Lung (tissue), 12 donors: Measurements from ENCODE around the gene SLC4A3. TPM values are rescaled to one million over a fixed set of nuclear protein-coding genes. Genes with fewer than 3 reads are reported as not detected.

ENCODE experiments used
- ATAC-seq: fragments of 200-7000 bp; cut with Tn5 transposase; one replicate; pipeline ENCODE4 v1.9.1; 2020; ENCODE audit warnings: moderate number of reproducible peaks; ENCODE audit not compliant: insufficient read depth, low FRiP score
- DNase-seq, 3 donors: peaks; one replicate each; pipeline ENCODE4 v3.0.0-alpha.2; 2013 to 2017
- H3K27ac ChIP-seq, 2 donors: one replicate each; pipeline ENCODE4 v1.5.1; 2013; ENCODE audit warnings: mild to moderate bottlenecking in 2 of 2, moderate library complexity in 2 of 2, control low read depth in 1 of 2, inconsistent platforms in 1 of 2, low read depth in 1 of 2, low read length in 1 of 2
- H3K27me3 ChIP-seq, 3 donors: one replicate each; pipeline ENCODE4 v1.5.1; 2013; ENCODE audit warnings: low read length in 2 of 3; ENCODE audit not compliant: control insufficient read depth in 3 of 3, insufficient read depth in 3 of 3
- H3K36me3 ChIP-seq, 4 donors: one replicate each; pipeline ENCODE4 v1.5.1; 2013; ENCODE audit warnings: low read length in 4 of 4, mild to moderate bottlenecking in 1 of 4, moderate library complexity in 1 of 4; ENCODE audit not compliant: control insufficient read depth in 4 of 4, insufficient read depth in 4 of 4
- H3K4me1 ChIP-seq, 5 donors: one replicate each; pipeline ENCODE4 v1.5.1; 2013; ENCODE audit warnings: low read length in 5 of 5, mild to moderate bottlenecking in 2 of 5, moderate library complexity in 1 of 5; ENCODE audit not compliant: control insufficient read depth in 5 of 5, insufficient read depth in 5 of 5
- H3K4me3 ChIP-seq: one replicate; pipeline ENCODE4 v1.5.1; 2013; ENCODE audit warnings: mild to moderate bottlenecking, control low read depth, moderate library complexity
- H3K9ac ChIP-seq, 2 donors: one replicate each; pipeline ENCODE4 v1.5.1; 2013; ENCODE audit warnings: low read length in 2 of 2, control low read depth in 1 of 2; ENCODE audit not compliant: insufficient read depth in 1 of 2
- H3K9me3 ChIP-seq, 4 donors: one replicate each; pipeline ENCODE4 v1.5.1; 2013; ENCODE audit warnings: low read length in 3 of 4, mild to moderate bottlenecking in 1 of 4, moderate library complexity in 1 of 4; ENCODE audit not compliant: control insufficient read depth in 4 of 4, insufficient read depth in 3 of 4
- CTCF ChIP-seq: IDR thresholded peaks from 2 replicates; pipeline ENCODE4 v1.5.1; 2012; ENCODE audit warnings: mild to moderate bottlenecking; ENCODE audit errors: control extremely low read depth, extremely low read depth
- WGBS, 2 donors: extraction: QIAGEN DNeasy Blood & Tissue Kit; methylation state at CpG; one replicate each; pipeline ENCODE4 v1.1.7; 2013; 5-methylcytosine and 5-hydroxymethylcytosine counted together
- polyA plus RNA-seq, 2 donors: library from polyadenylated mRNA; stranded (reverse); fragments of 200-250 nt; gene quantifications; one replicate each; pipeline ENCODE4 v1.2.1, GENCODE V29; 2013
- total RNA-seq, 2 donors: library from RNA; depleted of rRNA in 1 of 2; stranded (reverse); fragments of >200 nt in 1 of 2; gene quantifications; one replicate each; pipeline ENCODE4 v1.2.1, GENCODE V29; 2014 to 2021
- donor health status: control.
- donor health status: control.
- donor health status: Bipolar disorder and iron deficiency.
- donor health status: healthy.
- donor health status: DM: yes; HTN: yes; CAD: no.

Gene SLC4A3
- total and polyA plus RNA-seq, 4 donors = 0.59 to 3.2 (median 1.2) TPM

GRCh38 chr2:219636144-219636915, 8.9 kb downstream of the SLC4A3 start:
- Histone ChIP-seq H3K4me3 (no peak overlapping the region), H3K27ac (peak overlapping the region in 1 of 2 donors; percentile 29), H3K9me3 (peaks cover 0 to 2% (median 0%) of the 10 kb centered on the region in 4 donors), H3K9ac (no peak overlapping the region), H3K4me1 (no peaks in the 10 kb centered on the region), H3K27me3 (peaks cover 0 to 3% (median 0%) of the 10 kb centered on the region in 3 donors), H3K36me3 (peaks cover 0 to 9% (median 2%) of the 10 kb centered on the region in 4 donors)
- TF ChIP-seq CTCF = no peak
- ATAC-seq (no peak), DNase-seq (no peak)
- 87 to 89% methylated on average over 24 of the region's 24 CpGs for WGBS, 2 donors

GRCh38 chr2:219636941-219637841, 9.8 kb downstream of the SLC4A3 start:
- no peak for DNase-seq
- ATAC-seq = no peak
- TF ChIP-seq CTCF = no peak

GRCh38 chr2:219637842-219638185, 10.4 kb downstream of the SLC4A3 start:
- Histone ChIP-seq H3K4me3 (no peak overlapping the region), H3K36me3 (peaks cover 0 to 9% (median 3%) of the 10 kb centered on the region in 4 donors), H3K9ac (no peak overlapping the region), H3K27me3 (peaks cover 0 to 3% (median 0%) of the 10 kb centered on the region in 3 donors), H3K9me3 (peaks cover 0 to 2% (median 0%) of the 10 kb centered on the region in 4 donors), H3K27ac (peak overlapping the region in 1 of 2 donors; percentile 52), H3K4me1 (peaks cover 0 to 11% (median 0%) of the 10 kb centered on the region in 5 donors)
- WGBS, 2 donors = 86 to 92% methylated on average over 9 of the region's 9 CpGs
- DNase-seq = no peak
- no peak for ATAC-seq
- TF ChIP-seq CTCF = no peak

More at GRCh38 chr2:219636941-219637841, 9.8 kb downstream of the SLC4A3 start:
- H3K27ac ChIP-seq = peak overlapping the region in 1 of 2 donors; percentile 52
- WGBS, 2 donors = 72 to 86% methylated on average over 11 to 13 of the region's 13 CpGs
- H3K4me3 ChIP-seq = no peak overlapping the region
- peaks cover 0 to 9% (median 3%) of the 10 kb centered on the region in 4 donors for H3K36me3 ChIP-seq
- H3K9me3 ChIP-seq = peaks cover 0 to 2% (median 0%) of the 10 kb centered on the region in 4 donors
- no peak overlapping the region for H3K9ac ChIP-seq
- peaks cover 0 to 3% (median 0%) of the 10 kb centered on the region in 3 donors for H3K27me3 ChIP-seq
- peaks cover 0 to 5% (median 0%) of the 10 kb centered on the region in 5 donors for H3K4me1 ChIP-seq
